Measurements from ENCODE around the gene CC2D1B. TPM values are rescaled to one million over a fixed set of nuclear protein-coding genes. Genes with fewer than 3 reads are reported as not detected.

CC2D1B gene
- 20.5 and 24.0 TPM in 2 replicates for total RNA-seq

GRCh38 chr1:52365746-52366516 is at the start of gene CC2D1B:
Gene CC2D1B, minus strand, starts transcription at chr1:52366205. Its CDS starts 1,585 bp downstream, at chr1:52364620.

DNA sequence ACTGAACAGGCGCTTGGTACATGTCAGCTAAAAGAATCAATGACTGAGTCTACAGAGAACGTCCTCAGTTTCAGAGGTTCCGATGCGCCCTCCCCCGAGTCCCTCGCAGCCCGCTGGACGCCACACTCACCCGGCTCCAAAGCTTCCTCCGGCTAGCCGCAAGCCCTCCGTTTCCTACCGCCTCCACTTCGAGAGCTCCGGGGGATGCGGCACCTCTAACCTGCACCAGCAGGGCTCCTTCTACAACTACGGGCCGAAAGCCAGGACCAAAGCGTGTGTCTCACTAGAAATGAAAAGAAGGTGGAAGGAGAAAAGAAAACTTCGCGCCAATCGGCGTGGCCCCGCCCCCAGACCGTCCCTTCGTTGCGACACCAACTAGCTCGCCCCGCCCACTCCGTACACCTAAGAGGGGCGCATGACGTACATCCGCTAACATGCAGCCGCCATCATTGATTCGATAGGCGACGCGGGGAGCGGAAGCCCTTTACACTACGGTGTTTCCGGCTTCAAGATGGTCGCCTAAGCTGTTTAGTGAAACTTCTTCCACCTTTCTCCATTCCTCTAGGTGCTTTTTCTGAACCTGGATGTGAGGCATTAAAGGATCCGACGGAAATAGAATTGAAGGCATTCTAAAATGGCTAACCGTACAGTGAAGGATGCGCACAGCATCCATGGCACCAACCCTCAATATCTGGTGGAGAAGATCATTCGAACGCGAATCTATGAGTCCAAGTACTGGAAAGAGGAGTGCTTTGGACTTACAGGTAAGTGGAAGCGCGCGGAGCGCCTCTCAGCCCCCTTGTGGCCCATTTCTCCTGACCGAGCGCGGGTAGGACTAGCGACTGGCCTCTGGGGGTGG is 38.3 kb upstream of the CC2D1B start, which contains the start of the genes ORC1 and PRPF38A:
Gene ORC1 (minus strand): TSS at position 308 of the 859 bp plus-strand sequence. CDS start 2,200 bp downstream, outside the sequence.
Gene PRPF38A (plus strand): TSS at position 487 of the 859 bp plus-strand sequence. CDS start 148 bp downstream, at position 635.

Other genes with a start within 250 kb of the CC2D1B start
- gene ZFYVE9, start 224.1 kb downstream of the CC2D1B start, total RNA-seq = 11.4 and 16.7 TPM in 2 replicates
- gene ORC1, start 38.2 kb upstream of the CC2D1B start, total RNA-seq = 14.0 and 15.3 TPM in 2 replicates
- gene PRPF38A, start 38.4 kb upstream of the CC2D1B start, total RNA-seq = 14.6 and 20.1 TPM in 2 replicates
- 14.2 and 24.7 TPM in 2 replicates for gene TUT4, start 186.9 kb upstream of the CC2D1B start, total RNA-seq
- gene GPX7, start 236.2 kb upstream of the CC2D1B start, total RNA-seq = 1.3 and 4.3 TPM in 2 replicates

All from airway epithelial cell (primary cell).